Testis (tissue), 2 donors: ENCODE results near the gene RNF11.

Source experiments
- CTCF ChIP-seq, 3 experiments: fragments of 450-650 bp in 2 of 3; fragments of 200-600 bp in 1 of 3; sonication (generic) in 1 of 3; IDR thresholded peaks; one replicate each; pipeline ENCODE4 v1.5.1; 2016 to 2019; ENCODE audit warnings: antibody characterized with exemption in 3 of 3, mild to moderate bottlenecking in 2 of 3, moderate library complexity in 1 of 3
- POLR2A ChIP-seq: fragments of 450-650 bp; IDR thresholded peaks from one replicate; pipeline ENCODE4 v1.6.1; 2017; ENCODE audit warnings: antibody characterized with exemption, mild to moderate bottlenecking, moderate library complexity

GRCh38 chr1:51288578-51288977 lies 52.5 kb downstream of the RNF11 start:
- no peak for TF ChIP-seq POLR2A
- TF ChIP-seq CTCF (IDR thresholded peaks at IDR 0.05) = no peak
